ENCODE data around the gene SPDYE16. TPM values are rescaled to one million over a fixed set of nuclear protein-coding genes. Genes with fewer than 3 reads are reported as not detected.
"Not testable (repeated sequence)": the region's sequence is repeated elsewhere in the genome, so short reads cannot be mapped to it uniquely, and the experiment has no call there.

The SPDYE16 gene
- total and polyA plus RNA-seq, 10 donors = 0.06 to 0.82 (median 0.68) TPM; not detected in 4

GRCh38 chr7:76485822-76486610, 57.1 kb downstream of the SPDYE16 start:
- intact Hi-C loops (cut with DNase I; ENCODE audit: low total_unique reads); H3K4me1 ChIP-seq; H3K27ac ChIP-seq; H3K9me3 ChIP-seq; DNase-seq; H3K27me3 ChIP-seq (replicated peaks in 1 of 7); H3K4me3 ChIP-seq: not testable (repeated sequence)
- peaks cover 0 to 29% (median 13%) of the 10 kb centered on the region in 6 donors for H3K36me3 ChIP-seq
- 55 to 76% (median 70%) methylated on average over 2 to 5 of the region's 20 CpGs for WGBS, 5 donors

- H3K4me1 ChIP-seq; H3K9me3 ChIP-seq; H3K4me3 ChIP-seq; intact Hi-C loops (cut with DNase I; ENCODE audit: low total_unique reads); H3K27me3 ChIP-seq (replicated peaks in 1 of 7); H3K27ac ChIP-seq; DNase-seq: not testable (repeated sequence)
- peaks cover 0 to 41% (median 14%) of the 10 kb centered on the region in 6 donors for H3K36me3 ChIP-seq
- WGBS, 5 donors = 91 to 98% (median 92%) methylated on average over 5 to 7 of the region's 12 CpGs; no CpG with 5 or more reads in 2 of the 5 donors
These were observed 58.6 kb downstream of the SPDYE16 start for GRCh38 chr7:76484456-76484855.

- DNase-seq; intact Hi-C loops (cut with DNase I; ENCODE audit: low total_unique reads); H3K27ac ChIP-seq; H3K9me3 ChIP-seq; H3K27me3 ChIP-seq (replicated peaks in 1 of 7); H3K4me3 ChIP-seq; H3K4me1 ChIP-seq: not testable (repeated sequence)
- peaks cover 0 to 47% (median 14%) of the 10 kb centered on the region in 6 donors for H3K36me3 ChIP-seq
- WGBS, 5 donors = 91 to 94% (median 93%) methylated on average over 12 to 17 of the region's 17 CpGs
These were observed 60.0 kb downstream of the SPDYE16 start for GRCh38 chr7:76483081-76483480.

- intact Hi-C loops (cut with DNase I; ENCODE audit: low total_unique reads); DNase-seq; H3K27me3 ChIP-seq (replicated peaks in 1 of 7); H3K9me3 ChIP-seq; H3K4me3 ChIP-seq; H3K4me1 ChIP-seq; H3K27ac ChIP-seq: not testable (repeated sequence)
- 96 to 97% (median 97%) methylated on average over 21 to 24 of the region's 24 CpGs for WGBS, 5 donors
- H3K36me3 ChIP-seq = peaks cover 0 to 47% (median 14%) of the 10 kb centered on the region in 6 donors
These were observed 60.4 kb downstream of the SPDYE16 start for GRCh38 chr7:76482660-76483059.

Small RNAs within 50 kb of the gene (small RNA-seq; reads per million reads assigned to genes)
- gene RF00019 = 0 reads per million in 4 donors

Other genes with a start within 250 kb of the SPDYE16 start
- gene HSPB1, start 240.6 kb downstream of the SPDYE16 start, total RNA-seq = 100 to 1,000 TPM in 5 of 7 donors, 10 to 100 TPM in 2; 56.5 to 227 (median 131) TPM
- 100 to 1,000 TPM in 2 of 3 donors, 10 to 100 TPM in 1; 70.1 to 216 (median 214) TPM for gene HSPB1, start 240.6 kb downstream of the SPDYE16 start, polyA plus RNA-seq
- gene YWHAG, start 184.3 kb downstream of the SPDYE16 start, total RNA-seq = 100 to 1,000 TPM in 1 of 7 donors, 10 to 100 TPM in 6; 60.6 to 108 (median 80.5) TPM
- gene YWHAG, start 184.3 kb downstream of the SPDYE16 start, polyA plus RNA-seq = 10 to 100 TPM; 19.7 to 35.6 (median 26.2) TPM
- 1 to 10 TPM in 2 of 7 donors, under 1 TPM in 5; 0.11 to 1.5 (median 0.43) TPM for gene SSC4D, start 133.6 kb downstream of the SPDYE16 start, total RNA-seq
- gene SSC4D, start 133.6 kb downstream of the SPDYE16 start, polyA plus RNA-seq = 1 to 10 TPM in 2 of 3 donors, under 1 TPM in 1; 0.68 to 1.2 (median 1.1) TPM
- 1 to 10 TPM; 1.3 to 7.5 (median 2.5) TPM for gene ZP3, start 118.3 kb downstream of the SPDYE16 start, total RNA-seq
- 1 to 10 TPM; 3.3 to 5.0 (median 4.3) TPM for gene ZP3, start 118.3 kb downstream of the SPDYE16 start, polyA plus RNA-seq
- 10 to 100 TPM; 38.6 to 60.6 (median 44.5) TPM for gene DTX2, start 81.6 kb downstream of the SPDYE16 start, total RNA-seq
- 10 to 100 TPM; 17.9 to 50.9 (median 36.2) TPM for gene DTX2, start 81.6 kb downstream of the SPDYE16 start, polyA plus RNA-seq
- gene UPK3B, start 32.7 kb downstream of the SPDYE16 start, total RNA-seq = 1 to 10 TPM; 1.9 to 4.4 (median 3.0) TPM
- gene UPK3B, start 32.7 kb downstream of the SPDYE16 start, polyA plus RNA-seq = 1 to 10 TPM in 2 of 3 donors, under 1 TPM in 1; 0.21 to 1.9 (median 1.2) TPM
- gene POMZP3, start 84.0 kb upstream of the SPDYE16 start, total RNA-seq = 10 to 100 TPM in 4 of 7 donors, 1 to 10 TPM in 3; 3.5 to 14.9 (median 10.1) TPM
- 10 to 100 TPM in 2 of 3 donors, 1 to 10 TPM in 1; 7.9 to 12.9 (median 11.4) TPM for gene POMZP3, start 84.0 kb upstream of the SPDYE16 start, polyA plus RNA-seq